ENCODE measurements around the gene TEX13A.

The TEX13A gene, protein sequence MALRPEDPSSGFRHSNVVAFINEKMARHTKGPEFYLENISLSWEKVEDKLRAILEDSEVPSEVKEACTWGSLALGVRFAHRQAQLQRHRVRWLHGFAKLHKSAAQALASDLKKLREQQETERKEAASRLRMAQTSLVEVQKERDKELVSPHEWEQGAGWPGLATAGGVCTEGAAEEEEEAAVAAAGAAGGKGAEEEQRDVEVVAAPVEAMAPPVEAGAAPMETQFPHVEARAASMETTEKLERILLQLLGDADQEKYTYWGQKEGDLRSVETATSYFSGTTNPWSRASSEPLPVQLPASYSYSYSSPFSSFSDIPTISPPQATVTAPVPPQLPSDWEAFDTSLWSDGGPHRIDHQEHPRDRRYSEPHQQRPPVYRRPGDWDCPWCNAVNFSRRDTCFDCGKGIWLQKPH

DNA sequence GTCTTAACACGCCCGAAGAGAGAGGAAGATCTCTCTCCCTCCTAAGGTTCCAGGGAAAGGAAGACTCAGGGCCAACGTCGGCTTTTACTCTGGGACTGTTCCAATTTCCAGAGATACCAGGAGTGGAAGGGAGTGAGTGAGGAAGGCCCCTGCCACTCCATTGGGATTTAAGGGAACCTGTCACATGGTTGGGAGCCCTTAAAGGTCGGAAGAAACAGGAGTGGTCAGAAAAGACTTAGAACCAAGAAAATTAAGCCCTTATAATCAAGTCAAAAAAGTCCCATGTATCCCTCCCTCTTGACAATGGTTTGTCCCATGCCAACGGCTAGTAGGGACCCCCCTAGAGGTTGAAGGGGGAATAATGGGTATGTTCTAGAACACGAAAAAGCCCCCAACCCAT is at the start of gene TEX13A:
TSS of gene TEX13A (minus strand) at position 59 of the 400 bp plus-strand sequence. CDS start 297 bp downstream, outside the sequence.
- FAIRE-seq = no peak

DNA sequence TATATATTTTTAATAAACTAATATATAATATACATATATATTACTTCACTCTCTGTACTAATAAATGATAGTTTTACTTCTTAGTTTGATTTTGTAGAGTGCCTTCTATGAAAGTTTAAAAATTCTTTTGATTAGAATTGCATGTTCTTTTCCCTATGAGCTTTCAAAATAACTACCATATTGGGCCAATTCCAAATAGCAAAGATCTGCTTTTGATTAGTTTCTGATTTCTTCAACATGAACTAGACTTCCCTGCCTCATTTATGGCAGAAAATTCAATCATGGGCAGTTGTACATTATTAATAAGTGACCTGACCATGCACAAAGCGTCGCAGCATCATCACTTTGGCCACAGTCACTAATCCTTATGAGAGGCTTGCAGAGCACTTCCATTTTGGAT is 48.9 kb upstream of the TEX13A start:
- no peak for FAIRE-seq

DNA sequence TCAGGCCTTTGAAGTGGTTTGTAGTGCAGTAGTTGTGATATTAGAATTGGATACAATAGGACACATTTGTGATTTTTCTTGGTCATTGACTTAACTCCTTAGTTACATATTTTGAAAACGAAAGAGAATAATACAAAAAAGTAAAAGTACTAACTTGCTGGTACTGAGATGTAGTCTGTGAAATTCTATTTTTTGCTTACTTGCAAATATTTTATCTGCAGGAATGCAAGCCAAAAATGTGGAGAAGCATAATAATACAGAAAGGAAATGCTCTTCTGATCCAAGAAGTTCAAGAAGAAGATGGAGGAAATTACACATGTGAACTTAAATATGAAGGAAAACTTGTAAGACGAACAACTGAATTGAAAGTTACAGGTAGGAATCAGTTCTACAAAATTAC is 46.7 kb upstream of the TEX13A start:
- FAIRE-seq = no peak

DNA sequence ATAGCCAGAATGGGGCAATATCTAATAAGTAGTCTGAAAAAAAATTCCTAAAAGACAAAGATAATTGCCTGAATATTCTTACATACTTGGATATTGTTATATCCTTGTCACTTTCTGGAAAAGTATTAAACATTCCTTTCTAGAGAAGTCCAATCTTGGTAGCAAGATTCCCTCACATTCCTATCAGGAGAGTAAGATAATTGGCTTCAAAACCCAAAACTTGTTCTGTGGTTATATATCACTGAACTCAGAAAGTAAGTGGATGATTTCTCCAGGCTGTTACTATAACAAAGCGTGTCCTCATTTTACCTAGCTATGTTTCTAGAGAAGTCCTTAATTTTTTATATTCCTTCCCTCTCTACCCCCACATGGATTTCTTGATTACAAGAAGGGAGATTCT is 46.0 kb upstream of the TEX13A start:
- no peak for FAIRE-seq

DNA sequence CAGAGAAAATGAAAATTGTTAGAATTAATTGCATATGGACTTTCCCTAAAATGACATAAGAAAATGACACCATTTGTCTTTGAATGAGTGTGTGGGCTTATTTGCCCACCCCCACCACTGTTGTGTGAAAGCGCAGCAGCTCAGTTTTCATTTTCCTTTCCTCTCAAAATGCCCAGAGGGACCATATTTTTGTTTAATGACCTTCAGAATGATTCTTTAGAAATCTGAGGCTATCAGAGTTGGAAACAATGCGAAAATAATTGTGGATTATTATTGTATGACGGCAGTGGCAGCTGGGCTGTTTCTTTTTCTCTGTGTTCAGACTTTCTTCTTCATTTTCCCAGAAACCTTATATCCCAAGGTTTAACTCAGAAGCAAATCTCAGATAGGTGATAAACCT is 44.6 kb upstream of the TEX13A start:
- FAIRE-seq = no peak

DNA sequence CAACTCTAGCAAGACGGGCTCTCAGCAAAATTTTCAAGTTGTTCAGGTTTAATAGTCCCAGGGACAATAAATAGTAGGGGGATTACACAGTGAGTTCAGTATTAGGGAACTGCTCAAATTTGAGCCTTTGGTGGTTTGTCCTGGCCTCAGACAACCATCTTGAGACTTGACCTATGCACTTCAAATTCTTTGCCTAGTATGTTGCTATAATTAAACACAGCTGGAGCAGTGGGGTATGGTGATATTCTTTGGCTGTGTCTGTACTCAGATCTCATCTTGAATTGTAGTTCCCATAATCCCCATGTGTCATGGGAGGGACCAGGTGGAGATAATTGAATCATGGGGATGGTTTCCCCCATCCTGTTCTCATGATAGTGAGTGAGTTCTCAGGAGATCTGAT is 43.3 kb upstream of the TEX13A start:
- FAIRE-seq = no peak

DNA sequence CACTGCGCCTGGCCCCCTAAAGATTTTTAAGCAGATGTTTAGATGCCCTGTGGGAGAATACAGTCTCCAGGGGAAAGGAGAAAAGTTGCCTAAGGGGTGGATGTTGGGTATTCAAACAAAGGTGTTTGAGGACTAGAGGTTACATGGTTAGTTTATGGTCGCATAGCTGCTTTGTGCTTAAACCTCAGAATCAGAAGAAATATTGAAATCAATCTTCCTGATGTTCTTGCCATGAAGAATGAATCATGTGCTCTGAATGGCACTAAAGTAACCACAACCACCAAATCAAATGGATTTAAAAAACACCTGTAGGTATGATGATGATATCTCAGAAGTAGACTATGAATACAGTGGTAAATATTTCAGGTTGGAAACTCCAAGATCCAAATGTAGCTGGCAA is 42.7 kb upstream of the TEX13A start:
- no peak for FAIRE-seq

DNA sequence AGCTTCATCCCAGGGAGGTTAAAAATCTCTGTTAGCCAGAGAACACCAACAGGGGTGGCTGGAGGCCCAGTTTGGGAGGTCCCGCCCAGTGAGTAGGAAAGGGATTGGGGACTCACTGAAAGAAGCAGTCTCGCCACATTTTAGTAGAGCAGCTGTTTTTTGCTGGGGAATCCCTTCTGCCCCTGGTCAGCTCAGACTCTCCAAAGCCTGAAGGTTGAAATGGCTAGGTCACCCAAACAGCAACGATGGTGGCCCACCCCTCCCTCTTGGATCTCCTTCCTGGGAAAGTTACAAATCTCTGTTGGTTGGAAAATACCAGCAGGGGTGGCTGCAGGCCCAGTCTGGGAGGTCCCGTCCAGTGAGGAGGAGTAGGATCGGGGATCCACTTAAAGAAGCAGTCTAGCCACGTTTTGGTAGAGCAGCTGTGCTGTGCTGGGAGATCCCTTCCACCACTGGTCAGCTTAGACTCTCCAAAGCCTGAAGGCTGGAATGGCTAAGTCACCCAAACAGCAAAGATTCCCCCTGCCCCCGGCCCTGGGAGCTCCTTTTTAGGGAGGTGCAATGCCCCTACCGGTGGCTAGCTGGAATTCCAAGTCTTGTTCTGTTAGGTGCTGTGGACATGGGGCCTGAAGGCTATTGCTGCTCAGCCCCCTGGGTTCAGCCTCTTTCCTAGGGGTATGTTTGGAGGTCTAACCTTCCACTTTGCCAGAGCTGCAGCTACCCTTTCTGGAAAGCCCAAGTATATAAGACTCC is 40.0 kb upstream of the TEX13A start:
- FAIRE-seq = no peak

DNA sequence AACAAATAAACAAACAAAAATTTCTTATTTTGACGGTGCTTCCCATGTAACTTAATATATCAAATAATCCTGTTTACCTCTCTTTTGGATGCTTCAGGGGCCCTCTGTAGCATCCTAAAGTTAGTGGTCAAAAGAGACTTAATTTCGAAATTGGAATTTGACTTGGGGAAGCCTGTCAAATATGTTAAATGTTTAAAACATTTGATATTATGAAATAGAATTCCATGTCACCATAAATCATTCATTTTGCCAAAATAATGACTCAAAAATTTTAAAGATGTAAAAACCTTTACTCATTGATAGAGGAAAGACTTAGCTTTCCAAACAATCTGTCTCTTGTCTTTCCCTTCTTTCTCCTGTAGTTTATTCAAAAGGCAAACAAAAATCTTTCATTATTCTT is 20.6 kb upstream of the TEX13A start:
- no peak for FAIRE-seq

DNA sequence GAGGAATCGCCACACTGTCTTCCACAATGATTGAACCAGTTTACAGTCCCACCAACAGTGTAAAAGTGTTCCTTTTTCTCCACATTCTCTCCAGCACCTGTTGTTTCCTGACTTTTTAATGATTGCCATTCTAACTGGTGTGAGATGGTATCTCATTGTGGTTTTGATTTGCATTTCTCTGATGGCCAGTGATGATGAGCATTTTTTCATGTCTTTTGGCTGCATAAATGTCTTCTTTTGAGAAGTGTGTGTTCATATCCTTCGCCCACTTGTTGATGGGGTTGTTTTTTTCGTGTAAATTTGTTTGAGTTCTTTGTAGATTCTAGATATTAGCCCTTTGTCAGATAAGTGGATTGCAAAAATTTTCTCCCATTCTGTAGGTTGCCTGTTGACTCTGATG is 16.9 kb upstream of the TEX13A start:
- peak; percentile 57 for FAIRE-seq

DNA sequence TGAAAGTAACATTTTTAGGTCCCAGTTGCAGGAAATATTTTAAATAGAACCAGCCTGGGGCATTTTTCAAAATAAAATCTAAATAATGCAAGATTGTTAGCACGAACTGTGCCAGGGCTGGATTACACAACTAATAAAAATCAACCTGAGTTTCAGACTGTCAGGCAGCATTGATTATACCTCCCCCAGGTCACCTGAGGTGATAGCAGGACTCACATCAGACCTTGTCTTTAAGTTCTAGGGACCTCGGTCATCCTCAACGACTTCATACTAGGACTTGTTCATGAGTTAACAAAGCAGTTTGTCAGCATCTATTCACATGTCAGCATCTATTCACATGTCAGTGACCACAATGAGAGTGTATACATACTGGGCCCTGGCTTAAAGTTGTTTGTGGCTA is 8.7 kb upstream of the TEX13A start:
- no peak for FAIRE-seq

DNA sequence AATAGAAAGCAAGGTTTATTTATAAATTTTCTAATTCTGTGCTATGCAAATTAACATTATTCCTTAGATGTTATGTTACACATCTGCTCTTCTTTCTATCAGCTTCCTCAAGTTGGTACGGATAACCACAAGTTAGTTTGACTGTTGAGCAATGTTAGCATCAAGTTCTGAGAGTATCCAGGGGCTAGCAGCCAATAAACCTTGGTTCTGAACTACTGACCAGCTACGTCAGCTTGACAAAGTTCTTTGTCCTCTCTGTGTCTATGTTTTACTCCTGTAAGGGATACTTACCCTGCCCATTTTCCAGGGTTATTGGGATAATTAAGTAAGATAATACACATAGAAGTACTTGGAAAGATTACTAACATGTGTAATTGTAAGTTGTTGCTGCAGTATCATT is 8.1 kb upstream of the TEX13A start:
- FAIRE-seq = no peak

DNA sequence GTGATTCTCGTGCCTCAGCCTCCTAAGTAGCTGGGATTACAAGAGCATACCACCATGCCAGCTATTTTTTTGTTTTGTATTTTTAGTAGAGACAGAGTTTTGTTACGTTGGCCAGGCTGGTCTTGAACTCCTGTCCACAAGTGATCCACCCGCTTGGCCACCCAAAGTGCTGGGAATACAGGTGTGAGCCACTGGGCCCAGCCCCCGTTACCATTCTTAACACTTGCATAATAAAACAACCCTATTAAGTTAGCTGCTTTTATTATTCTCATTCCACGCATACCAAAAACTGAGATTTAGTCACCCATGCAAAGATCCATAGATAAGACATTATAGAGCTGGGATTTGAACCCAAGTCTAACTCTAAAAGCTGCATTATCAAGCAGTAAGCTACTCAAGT is 6.0 kb upstream of the TEX13A start:
- FAIRE-seq = no peak

DNA sequence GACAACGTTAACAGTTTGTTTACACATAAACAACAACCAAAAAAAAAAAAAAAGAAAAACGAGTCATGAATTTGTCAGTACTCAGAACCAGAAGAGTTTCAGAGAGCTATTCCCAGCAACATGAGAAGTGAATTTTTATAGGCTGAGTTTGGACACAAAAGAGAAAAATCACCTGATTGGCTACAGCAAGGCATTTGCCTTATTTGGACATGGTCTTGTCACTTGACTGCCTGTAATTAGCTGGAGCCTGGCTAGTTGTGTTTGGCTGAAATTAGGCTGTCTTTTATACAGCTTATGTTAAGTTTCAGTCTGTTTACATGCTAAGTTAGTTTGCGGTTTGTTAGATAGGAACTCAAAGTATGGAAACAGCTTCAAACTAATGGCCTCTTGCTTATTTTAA is 880 bp upstream of the TEX13A start:
- no peak for FAIRE-seq

DNA sequence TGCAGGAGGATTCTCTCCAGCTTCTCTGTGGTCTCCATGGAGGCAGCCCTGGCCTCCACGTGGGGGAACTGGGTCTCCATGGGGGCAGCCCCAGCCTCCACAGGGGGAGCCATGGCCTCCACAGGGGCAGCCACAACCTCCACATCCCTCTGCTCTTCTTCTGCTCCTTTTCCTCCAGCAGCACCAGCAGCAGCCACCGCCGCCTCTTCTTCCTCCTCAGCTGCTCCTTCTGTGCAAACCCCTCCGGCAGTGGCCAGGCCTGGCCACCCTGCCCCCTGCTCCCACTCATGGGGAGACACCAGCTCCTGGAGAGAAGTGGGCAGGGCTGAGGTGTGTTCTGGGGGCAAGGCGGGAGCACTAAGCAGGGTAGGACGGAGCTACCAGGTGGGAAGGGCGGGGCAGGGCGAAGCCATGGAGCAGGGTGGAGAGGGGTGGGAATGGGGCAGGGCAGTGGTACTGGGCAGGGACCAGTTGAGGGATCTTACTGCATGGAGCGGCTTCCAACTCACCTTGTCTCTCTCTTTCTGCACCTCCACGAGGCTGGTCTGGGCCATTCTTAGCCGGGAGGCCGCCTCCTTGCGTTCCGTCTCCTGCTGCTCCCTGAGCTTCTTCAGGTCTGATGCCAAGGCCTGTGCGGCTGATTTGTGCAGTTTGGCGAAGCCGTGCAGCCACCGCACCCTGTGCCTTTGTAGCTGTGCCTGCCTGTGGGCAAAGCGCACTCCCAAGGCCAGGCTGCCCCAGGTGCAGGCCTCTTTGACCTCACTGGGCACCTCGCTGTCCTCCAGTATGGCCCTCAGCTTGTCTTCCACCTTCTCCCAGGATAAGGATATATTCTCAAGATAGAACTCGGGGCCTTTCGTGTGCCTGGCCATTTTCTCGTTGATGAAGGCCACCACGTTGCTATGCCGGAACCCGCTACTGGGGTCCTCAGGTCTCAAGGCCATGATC is 766 bp downstream of the TEX13A start:
- no peak for FAIRE-seq

DNA sequence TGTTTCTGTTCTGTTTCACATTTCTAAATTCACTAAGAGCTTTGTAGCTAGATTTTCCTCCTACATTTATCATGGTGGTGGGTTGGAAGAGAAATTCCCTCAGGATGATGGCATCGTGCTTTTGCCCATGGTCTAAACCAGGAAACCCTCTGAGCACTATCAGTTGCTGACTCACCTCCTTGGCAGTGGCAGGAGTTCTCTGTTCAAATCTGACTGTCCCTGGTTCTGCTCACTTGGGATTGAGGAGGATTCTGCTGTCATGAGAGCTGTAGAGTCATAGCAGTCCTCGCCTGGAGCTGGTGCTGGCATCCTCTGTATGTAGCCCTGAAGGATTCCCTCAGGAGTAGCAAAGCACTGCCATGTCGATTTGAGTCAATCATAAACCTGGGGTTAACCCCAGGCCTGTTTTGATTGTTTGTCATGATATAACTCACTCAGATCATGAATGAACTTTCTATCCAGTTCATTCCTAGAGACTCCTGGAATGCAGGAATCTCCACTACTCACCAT is 9.4 kb downstream of the TEX13A start:
- no peak for FAIRE-seq

DNA sequence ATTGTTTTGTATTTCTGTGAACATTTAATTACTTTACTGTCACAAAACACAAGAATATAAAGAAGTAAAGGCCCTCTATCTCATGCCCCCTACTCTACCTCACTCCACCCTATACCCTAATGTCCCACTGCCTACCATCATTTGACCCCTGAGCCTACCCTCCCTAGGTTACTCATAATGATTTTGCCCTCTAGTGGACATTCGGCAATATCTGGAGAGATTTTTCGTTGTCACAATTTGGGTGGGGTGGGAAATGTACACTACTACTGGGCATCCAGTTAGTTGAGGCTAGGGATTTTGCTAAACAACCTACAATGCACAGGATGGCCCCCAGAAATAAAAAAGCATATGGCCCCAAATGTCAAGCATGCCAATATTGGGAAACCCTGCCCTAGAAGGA is 10.2 kb downstream of the TEX13A start:
- FAIRE-seq = no peak

DNA sequence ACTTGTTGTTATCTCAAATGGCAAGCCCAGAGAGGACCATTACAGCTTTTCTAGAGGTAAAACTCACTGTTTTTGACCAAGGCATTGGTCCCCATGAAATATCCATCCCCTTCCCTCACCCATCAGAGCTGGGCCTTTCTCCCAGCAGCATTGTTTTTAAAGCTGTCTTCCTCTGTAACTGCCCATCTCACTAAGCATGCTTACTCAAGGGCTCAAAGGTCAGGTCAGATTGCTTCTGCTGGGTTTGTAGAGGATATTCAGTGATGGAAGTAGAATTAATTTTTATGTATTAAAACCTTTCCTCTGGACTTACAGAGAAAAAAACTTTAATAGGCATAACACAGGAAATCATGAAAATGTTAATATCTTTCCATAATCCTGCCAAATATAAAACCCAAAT is 11.1 kb downstream of the TEX13A start:
- FAIRE-seq = no peak

DNA sequence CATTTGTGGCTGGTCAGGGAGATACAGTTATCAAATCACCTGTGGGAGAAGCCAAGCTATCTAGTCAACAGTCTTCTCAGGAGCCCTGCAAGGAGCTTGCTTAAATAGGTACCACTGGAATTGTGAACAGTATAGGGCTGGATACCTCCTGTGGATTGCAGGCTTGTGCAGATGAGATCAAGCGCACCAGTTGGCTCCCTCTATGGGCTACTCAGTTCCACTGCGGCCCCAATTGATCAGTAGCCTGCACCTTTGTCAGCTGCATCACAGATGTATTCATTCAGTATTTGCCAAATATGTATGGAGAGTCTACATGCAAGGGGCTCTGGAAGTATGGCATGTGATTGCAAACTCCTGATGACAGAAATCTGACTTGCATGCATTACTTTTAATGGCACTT is 28.6 kb downstream of the TEX13A start:
- FAIRE-seq = no peak

DNA sequence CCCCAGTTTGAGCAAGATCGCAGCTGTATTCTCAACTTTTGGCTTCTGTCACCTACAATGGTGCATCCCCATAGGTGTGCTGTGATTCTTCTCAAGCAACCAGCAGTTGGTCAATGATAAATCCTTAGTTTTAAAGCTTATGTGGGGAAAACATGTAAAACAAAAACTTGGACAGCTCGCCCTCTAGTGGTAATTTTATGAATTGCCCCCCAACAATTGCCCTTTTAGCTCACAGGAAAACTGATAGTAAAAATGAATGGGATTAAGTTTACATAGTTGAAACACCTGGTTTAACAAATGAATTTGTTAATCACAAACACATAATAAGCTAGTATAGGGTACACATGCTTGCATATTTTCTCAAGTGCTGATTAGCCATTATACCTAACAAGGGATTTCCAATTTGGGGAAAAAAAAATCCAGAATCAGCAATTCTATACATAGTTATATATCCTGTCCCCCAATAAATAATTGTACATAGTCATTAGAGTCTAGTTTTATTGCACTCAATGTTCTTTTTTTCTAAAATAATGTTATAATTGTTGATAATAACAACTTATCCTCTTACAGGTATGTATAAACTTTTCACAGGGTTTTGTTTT is 30.1 kb downstream of the TEX13A start:
- peak; percentile 75 for FAIRE-seq

DNA sequence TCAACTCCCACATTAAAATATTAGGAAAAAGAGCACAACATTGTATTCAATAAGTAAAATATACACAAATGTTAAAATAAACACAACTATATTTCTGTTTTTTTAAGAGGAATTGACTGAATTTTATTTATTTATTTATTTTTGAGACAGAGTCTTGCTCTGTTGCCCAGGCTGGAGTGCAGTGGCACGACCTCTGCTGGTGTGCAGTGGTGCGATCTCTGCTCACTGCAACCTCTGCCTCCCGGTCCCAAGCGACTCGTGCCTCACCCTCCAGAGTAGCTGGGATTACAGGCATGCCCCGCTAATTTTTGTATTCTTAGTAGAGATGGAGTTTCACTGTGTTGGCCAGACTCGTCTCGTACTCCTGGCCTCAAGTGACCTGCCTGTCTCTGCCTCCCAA is 31.4 kb downstream of the TEX13A start:
- FAIRE-seq = no peak

DNA sequence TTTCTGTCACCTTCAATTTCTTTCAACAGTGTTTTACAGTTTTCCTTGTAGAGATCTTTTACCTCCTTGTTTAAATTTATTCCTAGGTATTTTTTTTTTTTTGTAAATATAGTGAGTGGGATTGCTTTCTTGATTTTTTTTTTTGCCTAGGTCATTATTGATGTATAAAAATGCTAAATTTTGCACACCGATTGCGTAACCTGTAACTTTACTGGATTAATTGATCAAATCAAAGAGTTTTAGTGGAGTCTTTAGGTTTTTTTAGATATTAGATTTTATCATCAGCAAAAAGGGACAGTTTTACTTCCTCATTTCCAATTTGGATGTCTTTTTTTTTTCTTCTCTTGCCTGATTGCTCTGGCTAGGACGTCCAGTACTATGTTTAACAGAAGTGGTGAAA is 40.9 kb downstream of the TEX13A start:
- peak; percentile 95 for FAIRE-seq

DNA sequence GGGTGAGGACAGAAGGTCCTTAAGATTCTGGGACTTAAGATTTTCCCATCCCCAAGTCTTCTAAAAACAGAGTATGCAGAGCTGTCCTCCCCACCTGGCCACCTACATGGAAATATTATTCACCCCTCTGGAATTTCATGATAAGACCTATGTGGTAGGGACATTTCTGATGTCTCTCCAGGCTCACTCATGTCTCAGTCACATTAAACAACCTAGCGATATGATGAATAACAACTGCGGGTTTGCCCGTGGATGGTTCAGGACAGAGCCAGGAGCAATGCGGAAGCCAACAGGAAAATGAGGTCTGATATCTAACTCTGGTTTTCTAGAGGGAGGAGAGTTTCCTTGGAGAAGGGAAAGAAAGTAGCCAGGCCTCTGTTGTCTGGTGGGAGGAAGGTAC is 47.4 kb downstream of the TEX13A start:
- FAIRE-seq = no peak

All from colon (tissue), 2 donors.